GM12891 (cell line): ENCODE data around the gene TACC2.

Experiments
- DNase-seq: peaks from one replicate; pipeline ENCODE4 v3.0.0; 2011; ENCODE audit warnings: low spot score; ENCODE audit not compliant: insufficient read length
- FAIRE-seq: peaks from 2 replicates; lab custom pipeline; 2011; peaks lifted over from hg19 to GRCh38; lab: Jason Lieb, UNC
- PAX5 ChIP-seq: IDR thresholded peaks from 2 replicates; pipeline ENCODE4 v1.6.1; 2011; ENCODE audit warnings: low read length, moderate library complexity, mild to moderate bottlenecking; ENCODE audit not compliant: insufficient read depth, severe bottlenecking
- POLR2A ChIP-seq: IDR thresholded peaks from 2 replicates; pipeline ENCODE4 v1.6.1; 2011; ENCODE audit warnings: low read depth, low read length, control low read depth
- POLR2AphosphoS5 ChIP-seq: IDR thresholded peaks from 2 replicates; pipeline ENCODE4 v1.6.1; 2011; ENCODE audit warnings: low read depth, low read length, control low read depth
- POU2F2 ChIP-seq: IDR thresholded peaks from 2 replicates; pipeline ENCODE4 v1.6.1; 2011; ENCODE audit warnings: low read depth, mild to moderate bottlenecking, control low read depth, low read length, moderate library complexity
- SPI1 ChIP-seq: IDR thresholded peaks from 2 replicates; pipeline ENCODE4 v1.6.1; 2011; ENCODE audit warnings: low read depth, low read length, control low read depth
- TAF1 ChIP-seq: IDR thresholded peaks from 2 replicates; pipeline ENCODE4 v1.6.1; 2011; ENCODE audit warnings: low read depth, low read length, control low read depth

TACC2 gene

DNA sequence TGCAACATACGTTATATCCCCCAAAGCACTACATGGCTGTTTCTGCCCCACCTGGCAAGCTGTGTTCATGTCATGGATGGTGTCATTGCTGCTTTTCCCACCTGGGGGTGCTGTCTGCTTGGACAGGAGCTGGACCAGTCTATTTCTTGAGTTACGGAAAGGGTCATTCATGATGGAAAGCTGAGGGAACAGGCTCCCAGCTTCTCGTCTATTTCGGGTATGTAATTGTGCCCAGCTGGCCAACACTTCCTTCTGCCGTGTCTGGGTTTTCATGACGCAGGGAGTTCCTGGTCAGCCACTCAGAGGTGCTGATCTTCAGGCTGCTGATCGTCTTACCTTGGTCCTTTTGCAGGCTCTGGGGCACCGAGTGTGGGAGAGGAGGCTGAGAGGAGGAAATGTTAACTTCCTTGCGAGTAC lies 290.8 kb downstream of the TACC2 start:
- FAIRE-seq (peak; percentile 73), DNase-seq (no peak)
- TF ChIP-seq PAX5: no peak
- no peak for TF ChIP-seq POU2F2
- no peak for TF ChIP-seq POLR2AphosphoS5
- TF ChIP-seq POLR2A: no peak
- TF ChIP-seq TAF1: no peak
- TF ChIP-seq SPI1: no peak

DNA sequence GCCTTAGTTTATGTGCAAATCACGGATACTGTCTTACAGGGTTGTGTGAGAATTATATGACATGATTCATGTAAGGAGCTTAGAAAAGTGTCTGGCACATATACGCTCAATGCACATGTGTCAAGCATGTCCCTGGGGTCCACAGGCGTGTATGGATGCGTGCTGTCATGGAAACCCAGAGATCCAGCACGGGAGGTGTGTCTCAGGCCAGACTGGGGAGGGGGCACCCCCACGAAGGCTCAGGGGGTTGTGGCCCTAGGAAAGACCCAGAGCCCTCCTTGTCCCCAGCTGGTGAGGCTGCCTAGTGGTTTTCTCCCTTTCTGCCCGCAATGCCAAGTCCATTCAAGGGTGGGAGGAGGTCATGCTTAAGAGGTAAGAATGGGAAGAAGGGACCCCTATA lies 291.2 kb downstream of the TACC2 start:
- TF ChIP-seq PAX5: no peak
- TF ChIP-seq POLR2A: no peak
- no peak for TF ChIP-seq POLR2AphosphoS5
- no peak for TF ChIP-seq POU2F2
- no peak for TF ChIP-seq TAF1
- TF ChIP-seq SPI1: no peak
- FAIRE-seq (no peak), DNase-seq (no peak)

DNA sequence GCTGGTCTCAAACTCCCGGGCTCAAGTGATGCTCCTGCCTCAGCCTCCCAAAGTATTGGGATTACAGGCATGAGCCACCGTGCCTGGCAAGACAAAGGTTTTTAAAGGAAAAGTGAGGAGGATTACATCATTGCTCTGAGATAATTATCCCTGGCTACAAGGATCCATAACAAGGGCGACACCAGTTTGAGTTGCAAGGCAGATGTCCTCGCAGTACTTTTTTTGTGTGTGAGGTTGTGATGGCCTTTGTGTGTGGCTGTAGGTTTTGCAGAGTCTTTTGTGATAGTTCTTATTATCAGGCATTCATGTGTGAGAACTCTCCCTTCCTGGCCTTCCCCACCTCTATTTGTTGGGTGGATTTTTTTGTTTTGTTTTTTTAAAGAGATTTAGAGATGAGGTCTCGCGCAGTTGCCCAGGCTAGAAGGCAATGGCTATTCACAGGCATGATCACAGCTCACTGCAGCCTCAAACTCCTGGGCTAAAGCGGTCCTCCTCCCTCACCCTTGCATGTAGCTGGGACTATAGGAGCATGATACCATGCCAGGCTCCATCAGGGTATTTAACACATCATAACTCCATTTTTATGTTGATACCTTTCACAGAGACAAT lies 292.2 kb downstream of the TACC2 start:
- no peak for TF ChIP-seq POLR2AphosphoS5
- TF ChIP-seq SPI1: no peak
- FAIRE-seq (no peak), DNase-seq (no peak)

DNA sequence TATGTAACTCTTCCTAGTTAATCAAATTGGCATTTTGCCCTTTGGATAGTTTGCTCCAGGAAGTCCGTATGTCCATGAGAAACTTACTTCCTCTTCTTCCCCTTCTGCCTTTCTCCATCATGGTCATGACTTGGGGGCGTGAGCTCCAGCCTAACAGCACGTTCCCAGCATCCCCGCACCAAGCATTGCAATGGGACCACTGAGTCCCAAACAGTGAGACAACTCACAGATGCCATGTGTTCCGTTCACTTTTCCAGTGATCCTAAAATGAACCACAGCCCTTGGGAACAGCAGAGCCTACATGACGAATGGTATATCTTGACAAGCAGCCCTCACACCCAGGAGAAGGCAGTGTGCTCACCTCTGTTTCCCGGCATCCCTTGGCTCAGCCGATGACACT lies 292.8 kb downstream of the TACC2 start:
- TF ChIP-seq SPI1: no peak
- no peak for TF ChIP-seq POLR2A
- no peak for TF ChIP-seq TAF1
- TF ChIP-seq POLR2AphosphoS5: no peak
- no peak for TF ChIP-seq POU2F2
- TF ChIP-seq PAX5: no peak
- no peak for FAIRE-seq

DNA sequence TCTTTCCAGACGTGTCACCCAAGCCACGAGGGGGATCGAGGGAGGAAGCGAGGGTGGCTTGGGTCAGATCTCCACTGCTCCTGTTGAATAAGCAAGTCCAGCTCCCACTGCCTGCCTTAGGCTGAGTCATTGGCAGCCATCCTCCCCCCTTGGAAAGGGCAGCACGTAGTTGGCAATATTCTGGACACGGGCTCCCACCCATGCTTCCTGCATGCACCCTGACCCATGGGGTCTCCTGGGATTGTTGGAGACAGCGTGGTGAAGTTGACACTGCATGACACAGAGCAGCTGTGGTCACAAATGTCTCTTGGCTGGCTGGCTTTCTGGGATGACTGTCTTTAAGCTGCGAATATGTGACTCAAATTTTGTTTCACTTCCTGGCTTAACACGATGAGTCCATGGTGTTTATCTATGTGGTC lies 293.3 kb downstream of the TACC2 start:
- TF ChIP-seq SPI1: peak; percentile 40
- no peak for TF ChIP-seq POLR2A
- FAIRE-seq: no peak
- no peak for DNase-seq

More for the DNA sequence above, 292.8 kb downstream of the TACC2 start:
- DNase-seq: no peak

DNA sequence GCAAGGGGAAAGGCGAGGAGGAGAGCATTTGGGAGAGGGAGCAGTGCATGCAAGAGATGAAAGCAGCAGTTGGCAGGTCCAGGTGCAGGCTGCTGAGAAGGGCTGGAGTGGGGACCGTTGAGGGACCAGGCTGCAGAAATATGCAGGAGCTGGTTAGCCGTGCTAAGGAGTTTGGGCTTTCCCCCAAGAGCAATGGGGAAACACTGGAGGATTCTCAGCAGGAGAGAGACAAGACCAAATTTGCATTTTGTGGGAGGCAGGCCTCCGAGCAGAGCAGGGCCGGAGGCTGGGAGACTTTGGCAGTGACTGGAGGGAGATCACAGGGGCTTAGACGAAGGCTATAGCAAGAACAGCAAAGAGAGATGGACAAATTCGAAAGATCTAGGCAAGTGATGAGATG lies 293.9 kb downstream of the TACC2 start:
- FAIRE-seq (no peak), DNase-seq (no peak)
- TF ChIP-seq POU2F2 (peak; percentile 77), TAF1 (no peak)

DNA sequence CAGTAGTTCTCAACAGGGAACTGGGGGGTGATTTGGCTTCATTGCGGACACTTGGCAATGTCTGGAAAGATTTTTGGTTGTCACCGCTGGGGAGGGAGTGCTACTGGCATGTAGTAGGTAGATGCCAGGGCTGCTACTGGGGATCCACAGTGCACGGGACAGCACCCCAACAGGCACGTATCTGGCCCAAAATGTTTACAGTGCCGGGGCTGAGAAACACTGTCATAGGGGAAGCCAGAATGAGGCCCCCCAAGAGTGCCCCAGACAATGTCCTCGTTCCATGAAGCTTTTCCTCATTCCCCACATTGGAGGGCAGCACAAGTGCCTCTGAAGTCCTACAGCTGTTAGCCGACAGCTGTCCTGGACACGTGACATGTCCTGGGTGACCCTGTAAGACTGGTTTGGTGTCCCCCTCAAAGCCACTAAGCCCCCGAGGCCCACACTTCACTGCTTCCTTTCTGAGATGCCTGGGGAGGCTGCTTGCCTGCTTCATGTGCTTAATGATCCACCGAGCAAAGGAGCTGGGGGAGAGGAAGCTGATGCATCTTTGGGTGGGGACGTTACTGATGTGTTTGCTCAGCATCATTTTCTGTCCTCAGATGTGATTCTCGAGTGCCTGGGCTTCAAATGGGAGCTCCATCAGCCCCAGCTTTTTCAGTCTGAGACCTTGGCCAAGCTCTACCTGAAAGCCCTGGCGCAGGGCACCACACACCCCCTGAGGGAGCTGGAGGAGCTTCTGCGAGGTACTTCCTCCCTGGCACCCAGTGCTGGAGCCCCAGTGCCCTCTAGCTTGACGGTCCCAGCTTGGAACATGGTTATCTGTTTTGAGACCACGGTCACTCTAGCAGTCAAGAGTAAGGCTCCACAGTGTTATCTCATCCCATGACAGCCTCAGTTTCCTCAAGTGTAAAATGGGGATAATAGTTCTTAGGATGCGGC lies 296.8 kb downstream of the TACC2 start:
- TF ChIP-seq SPI1 (no peak), POLR2A (no peak), POLR2AphosphoS5 (no peak), TAF1 (no peak), POU2F2 (no peak), PAX5 (no peak)
- FAIRE-seq: no peak
- DNase-seq: no peak

- DNase-seq: no peak
These were observed 297.9 kb downstream of the TACC2 start for GRCh38 chr10:122286867-122287266.

GRCh38 chr10:122287570-122287969 lies 298.6 kb downstream of the TACC2 start:
- DNase-seq: no peak
- FAIRE-seq: no peak
- no peak for TF ChIP-seq POLR2A
- no peak for TF ChIP-seq TAF1
- no peak for TF ChIP-seq SPI1
- no peak for TF ChIP-seq PAX5
- TF ChIP-seq POLR2AphosphoS5: no peak
- TF ChIP-seq POU2F2: no peak

More at GRCh38 chr10:122286867-122287266, 297.9 kb downstream of the TACC2 start:
- TF ChIP-seq SPI1 (no peak), PAX5 (no peak), POU2F2 (no peak), TAF1 (no peak), POLR2A (no peak), POLR2AphosphoS5 (no peak)
- no peak for FAIRE-seq

GRCh38 chr10:122288262-122288661 lies 299.3 kb downstream of the TACC2 start:
- no peak for FAIRE-seq
- TF ChIP-seq POU2F2 (no peak), SPI1 (no peak), POLR2AphosphoS5 (no peak), TAF1 (no peak), POLR2A (no peak), PAX5 (no peak)
- DNase-seq: no peak

- TF ChIP-seq TAF1: no peak
- FAIRE-seq (no peak), DNase-seq (no peak)
These were observed 300.0 kb downstream of the TACC2 start for GRCh38 chr10:122288917-122289316.
